ENCODE data around the gene PELI1.

GRCh38 chr2:64105670-64106461 lies 38.4 kb downstream of the PELI1 start:
- TF ChIP-seq CTCF (IDR thresholded peaks at IDR 0.05; ENCODE audit: low read length) (no peak), EZH2 (IDR thresholded peaks at IDR 0.05; ENCODE audit: borderline replicate concordance, low read length) (no peak)
